Measurements from ENCODE around the gene TEKTIP1.

DNA sequence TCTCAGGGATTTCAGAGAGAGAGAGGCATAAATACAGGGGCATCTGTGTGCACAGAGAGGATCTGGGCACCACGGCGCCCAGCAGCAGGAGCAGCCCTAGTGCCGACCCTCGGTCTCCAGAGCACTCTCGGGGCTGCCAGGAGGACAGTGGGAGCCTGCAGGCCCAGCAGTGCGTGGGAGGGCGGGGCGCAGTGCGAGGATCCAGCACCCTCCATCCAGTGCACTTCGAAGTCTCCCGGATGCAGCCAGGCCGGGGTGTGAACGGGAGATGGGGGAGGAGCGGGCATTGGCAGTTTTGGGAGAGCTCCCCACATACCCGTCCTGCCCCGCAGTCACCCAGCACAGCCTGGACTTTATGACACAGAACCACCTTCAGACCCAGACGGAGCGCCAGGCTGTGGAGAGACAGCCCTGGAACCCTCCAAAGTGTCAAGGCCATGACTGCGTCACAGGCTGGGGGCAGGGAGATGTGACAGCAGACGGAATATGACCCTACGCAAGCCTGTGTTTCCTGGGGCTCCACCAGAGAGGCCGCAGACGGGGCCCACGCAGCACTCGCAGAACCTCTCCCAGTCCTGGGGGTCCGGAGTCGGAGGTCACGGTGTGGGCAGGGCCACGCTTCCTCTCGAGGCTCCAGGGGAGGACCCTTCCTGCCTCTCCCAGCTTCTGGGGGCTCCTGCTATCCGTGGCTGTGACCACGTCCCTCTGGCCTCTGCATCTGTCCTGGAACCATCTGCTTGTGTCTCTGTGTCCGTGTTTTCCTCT, 14.7 kb upstream of the TEKTIP1 start:
- TF ChIP-seq, protein P1, sequence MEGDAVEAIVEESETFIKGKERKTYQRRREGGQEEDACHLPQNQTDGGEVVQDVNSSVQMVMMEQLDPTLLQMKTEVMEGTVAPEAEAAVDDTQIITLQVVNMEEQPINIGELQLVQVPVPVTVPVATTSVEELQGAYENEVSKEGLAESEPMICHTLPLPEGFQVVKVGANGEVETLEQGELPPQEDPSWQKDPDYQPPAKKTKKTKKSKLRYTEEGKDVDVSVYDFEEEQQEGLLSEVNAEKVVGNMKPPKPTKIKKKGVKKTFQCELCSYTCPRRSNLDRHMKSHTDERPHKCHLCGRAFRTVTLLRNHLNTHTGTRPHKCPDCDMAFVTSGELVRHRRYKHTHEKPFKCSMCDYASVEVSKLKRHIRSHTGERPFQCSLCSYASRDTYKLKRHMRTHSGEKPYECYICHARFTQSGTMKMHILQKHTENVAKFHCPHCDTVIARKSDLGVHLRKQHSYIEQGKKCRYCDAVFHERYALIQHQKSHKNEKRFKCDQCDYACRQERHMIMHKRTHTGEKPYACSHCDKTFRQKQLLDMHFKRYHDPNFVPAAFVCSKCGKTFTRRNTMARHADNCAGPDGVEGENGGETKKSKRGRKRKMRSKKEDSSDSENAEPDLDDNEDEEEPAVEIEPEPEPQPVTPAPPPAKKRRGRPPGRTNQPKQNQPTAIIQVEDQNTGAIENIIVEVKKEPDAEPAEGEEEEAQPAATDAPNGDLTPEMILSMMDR (IDR thresholded peaks at IDR 0.05; ENCODE audit: insufficient read depth, low read depth, low read length), result no peak
- TF ChIP-seq EZH2 (IDR thresholded peaks at IDR 0.05; ENCODE audit: insufficient read depth, low read length), result no peak
